IPS-18c (cell line): Measurements from ENCODE around the gene RGS1.
"Not testable (repeated sequence)": the region's sequence is repeated elsewhere in the genome, so short reads cannot be mapped to it uniquely, and the experiment has no call there.

Experiments
- H3K4me3 ChIP-seq: 2 replicates; pipeline ENCODE4 v1.7.0; 2013; ENCODE audit warnings: low read depth, mild to moderate bottlenecking, low read length, moderate library complexity; ENCODE audit not compliant: insufficient read depth
- H3K9me3 ChIP-seq: one replicate; pipeline ENCODE4 v1.6.1; 2013; ENCODE audit warnings: mild to moderate bottlenecking, low read length, moderate library complexity; ENCODE audit not compliant: control insufficient read depth, insufficient read depth

RGS1 gene, protein sequence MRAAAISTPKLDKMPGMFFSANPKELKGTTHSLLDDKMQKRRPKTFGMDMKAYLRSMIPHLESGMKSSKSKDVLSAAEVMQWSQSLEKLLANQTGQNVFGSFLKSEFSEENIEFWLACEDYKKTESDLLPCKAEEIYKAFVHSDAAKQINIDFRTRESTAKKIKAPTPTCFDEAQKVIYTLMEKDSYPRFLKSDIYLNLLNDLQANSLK

DNA sequence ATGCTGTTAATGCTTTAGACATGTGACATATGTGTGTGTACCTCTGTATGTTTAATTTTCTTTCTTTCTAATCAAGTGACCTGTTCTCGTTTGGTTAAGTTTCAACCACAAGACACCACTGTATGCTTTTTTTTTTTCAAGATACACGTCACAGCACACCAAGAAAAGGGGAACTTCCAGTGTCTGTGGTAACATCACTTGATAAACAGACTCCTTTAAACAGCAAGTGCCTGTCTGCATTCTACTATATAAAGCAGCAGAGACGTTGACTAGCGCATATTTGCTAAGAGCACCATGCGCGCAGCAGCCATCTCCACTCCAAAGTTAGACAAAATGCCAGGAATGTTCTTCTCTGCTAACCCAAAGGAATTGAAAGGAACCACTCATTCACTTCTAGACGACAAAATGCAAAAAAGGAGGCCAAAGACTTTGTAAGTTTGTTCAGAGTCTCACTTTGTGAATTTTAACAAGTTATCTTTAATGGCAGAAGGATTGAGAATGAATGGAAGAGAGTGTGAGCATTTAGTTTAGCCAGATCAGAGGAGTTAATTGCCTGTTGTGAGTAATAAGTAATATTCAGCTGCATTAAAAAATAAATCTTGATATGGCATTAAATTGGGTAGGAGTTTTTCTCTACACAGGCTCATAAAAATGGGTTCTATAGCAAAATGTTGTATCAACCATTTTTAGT, at the start of gene RGS1:
Gene RGS1, plus strand, starts transcription at position 275 of the 691 bp plus-strand sequence. Its CDS starts 20 bp downstream, at position 295.
- H3K9me3 ChIP-seq, result peaks cover 2% of the 10 kb centered on the region
- no peak within 1 kb of the TSS for H3K4me3 ChIP-seq

DNA sequence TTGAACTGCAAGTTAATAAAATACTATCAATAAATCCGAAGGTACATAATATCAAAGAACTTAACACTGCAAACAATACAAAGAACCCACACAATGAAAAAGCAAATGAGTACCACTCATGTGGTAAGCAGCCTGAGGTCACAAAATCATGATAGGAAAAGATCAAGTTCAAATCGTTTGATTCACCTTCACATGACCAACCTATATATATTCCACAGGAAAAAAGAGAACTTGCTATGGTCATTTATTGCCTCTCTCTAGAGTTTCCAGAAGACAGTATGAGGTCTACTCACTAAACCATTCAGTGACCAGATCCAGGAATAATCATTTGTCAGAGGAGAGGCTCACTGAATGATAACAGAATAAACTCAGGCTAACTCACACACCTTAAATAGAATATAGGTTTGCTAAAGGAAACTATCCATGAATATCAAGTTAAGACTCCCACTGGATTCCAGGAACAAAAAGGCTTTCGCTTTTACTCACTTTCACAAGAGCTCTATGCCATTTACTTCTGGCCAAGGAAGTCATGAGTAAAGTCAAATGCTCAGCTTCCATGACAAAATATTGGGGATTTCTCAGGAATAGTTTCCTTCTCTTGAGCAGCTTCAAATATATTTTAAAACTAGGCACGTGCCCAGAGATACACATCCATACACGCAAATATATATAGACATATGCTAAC, 48.3 kb upstream of the RGS1 start:
- H3K9me3 ChIP-seq, result no peaks in the 10 kb centered on the region
- no peak overlapping the region for H3K4me3 ChIP-seq

DNA sequence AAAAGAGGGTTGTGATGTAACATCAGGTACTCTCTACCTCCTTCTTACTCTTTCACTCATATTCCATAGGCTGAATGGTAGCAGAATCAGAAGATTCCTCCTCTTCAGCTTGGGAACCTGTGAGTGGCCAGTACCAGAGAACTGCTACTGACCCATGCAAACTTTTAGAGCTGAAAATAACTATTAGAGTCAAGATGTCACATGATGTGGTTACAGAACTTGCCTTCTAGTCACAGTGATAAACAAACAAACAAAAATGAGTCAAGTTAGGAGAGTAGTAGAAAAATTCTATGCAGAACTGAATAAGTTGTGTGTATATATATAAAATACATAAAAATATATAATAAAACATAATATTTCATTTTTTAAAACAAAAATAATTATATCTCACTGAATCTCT, 47.6 kb upstream of the RGS1 start:
- no peaks in the 10 kb centered on the region for H3K9me3 ChIP-seq
- H3K4me3 ChIP-seq, result no peak overlapping the region

DNA sequence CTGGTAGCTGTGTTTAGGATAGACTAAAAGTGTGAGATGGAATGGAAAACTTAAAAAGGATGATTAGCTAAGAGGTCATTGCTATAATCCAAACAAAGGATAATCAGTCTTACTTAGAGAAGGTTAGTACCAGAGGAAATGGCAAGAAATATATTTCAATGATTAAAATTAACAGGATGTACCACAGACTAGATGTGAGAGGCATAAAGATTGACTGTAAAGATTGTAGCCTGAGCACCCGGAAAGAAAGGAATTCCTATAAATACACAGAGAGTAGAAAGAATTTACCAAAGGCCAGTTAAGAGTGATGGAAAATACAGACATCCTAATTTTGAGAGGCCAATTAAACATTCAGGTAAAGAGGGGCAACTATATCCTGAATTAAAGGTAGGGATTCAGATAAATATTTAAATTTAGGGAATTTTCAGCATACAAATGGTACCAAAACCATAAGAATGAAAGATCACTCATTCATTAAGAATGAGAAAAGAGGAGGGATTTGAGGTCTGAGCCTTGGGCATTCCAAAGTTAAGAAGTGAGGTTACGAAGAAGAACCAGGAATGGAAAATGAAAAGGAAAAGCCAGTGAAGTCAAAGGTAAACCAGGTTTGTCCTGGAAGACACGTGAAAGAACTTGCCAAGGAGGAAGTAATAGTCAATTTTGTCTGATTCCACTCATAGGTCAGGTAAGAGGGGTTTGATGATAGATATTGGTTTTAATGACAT, 46.4 kb upstream of the RGS1 start:
- no peaks in the 10 kb centered on the region for H3K9me3 ChIP-seq

DNA sequence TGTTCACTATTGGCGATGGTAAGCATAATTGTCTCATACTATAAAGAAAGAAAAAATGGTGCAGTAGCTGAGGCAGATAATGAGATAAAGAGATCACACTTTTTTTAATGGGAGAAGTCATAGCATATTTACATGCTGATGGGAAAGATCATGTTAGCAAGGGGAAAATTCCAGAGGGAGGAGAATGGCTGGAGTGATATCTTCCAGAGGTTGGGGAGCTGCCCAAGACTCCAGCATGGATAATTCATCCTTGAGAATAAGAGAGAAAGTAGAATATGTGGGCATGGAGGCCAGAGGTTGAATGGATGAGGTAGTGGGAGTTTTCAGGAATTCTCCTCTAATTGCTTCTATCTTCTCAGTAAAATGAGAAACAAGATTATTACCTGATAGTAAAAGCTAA, 45.8 kb upstream of the RGS1 start:
- H3K9me3 ChIP-seq, result no peaks in the 10 kb centered on the region
- H3K4me3 ChIP-seq, result no peak overlapping the region

More for the DNA sequence above, 46.4 kb upstream of the RGS1 start:
- no peak overlapping the region for H3K4me3 ChIP-seq

DNA sequence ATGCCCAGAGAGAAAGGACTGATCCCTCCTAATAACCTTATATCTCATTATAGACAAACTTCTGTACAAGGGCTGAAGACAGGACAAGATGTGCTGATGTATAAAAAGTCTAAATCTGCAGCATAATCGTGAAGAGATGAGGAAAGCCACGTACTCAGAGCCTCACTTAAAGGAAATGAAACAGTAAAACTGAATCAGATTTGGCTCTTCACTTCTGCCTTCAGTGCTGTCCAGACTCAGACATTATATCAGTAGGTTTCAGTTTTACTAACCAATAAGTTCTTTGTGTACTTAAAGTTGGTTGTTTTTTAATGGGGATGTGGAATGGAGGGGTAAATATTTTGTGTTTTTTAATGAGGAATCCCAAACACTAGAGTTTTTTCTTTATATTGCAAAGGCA, 45.3 kb upstream of the RGS1 start:
- H3K4me3 ChIP-seq, result no peak overlapping the region

DNA sequence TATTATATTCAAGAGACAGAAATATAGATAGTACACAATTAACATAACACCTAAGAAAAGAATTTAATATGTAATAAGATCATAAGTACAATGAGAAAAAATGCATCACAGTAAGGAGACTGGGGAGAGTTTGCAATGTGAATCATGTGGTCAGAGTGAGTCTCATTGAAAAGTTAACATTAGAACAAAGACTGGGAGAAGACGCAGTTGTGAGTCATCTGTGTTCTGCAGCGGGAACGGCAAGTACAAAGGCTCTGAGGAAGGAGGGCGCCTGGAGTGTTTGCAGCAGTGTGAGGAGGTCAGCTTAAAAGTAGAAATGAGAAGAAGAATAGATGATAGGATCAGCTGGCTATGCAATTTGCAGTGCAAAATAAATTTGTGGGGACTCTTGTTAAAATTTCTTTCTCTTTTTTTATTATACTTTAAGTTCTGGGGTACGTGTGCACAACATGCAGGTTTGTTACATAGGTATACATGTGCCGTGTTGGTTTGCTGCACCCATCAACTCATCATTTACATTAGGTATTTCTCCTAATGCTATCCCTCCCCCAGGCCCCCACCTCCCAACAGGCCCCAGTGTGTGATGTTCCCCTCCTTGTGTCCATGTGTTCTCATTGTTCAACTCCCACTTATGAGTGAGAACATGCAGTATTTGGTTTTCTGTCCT, 44.4 kb upstream of the RGS1 start:
- H3K9me3 ChIP-seq, H3K4me3 ChIP-seq: not testable (repeated sequence)

More for the DNA sequence above, 45.3 kb upstream of the RGS1 start:
- no peaks in the 10 kb centered on the region for H3K9me3 ChIP-seq

DNA sequence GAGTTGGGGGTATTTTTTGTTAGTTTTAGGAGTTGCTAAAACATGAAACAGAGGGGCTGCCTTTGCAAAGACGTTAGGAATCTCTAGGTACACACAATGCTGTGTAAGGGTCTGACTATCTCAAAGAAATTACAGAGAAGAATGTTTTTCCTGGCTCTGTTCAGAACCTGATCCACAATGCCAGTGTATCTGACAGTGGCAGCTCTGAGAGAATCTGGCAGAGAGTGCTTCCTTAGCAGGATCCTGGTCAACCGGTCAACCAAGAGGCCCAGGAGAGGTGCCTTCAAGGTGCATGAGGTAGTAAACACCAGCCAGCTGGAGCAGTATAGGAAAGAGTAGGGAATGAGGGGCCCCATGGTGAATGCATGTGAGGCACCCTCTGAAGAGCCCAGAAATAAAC, 40.9 kb upstream of the RGS1 start:
- no peak overlapping the region for H3K4me3 ChIP-seq
- H3K9me3 ChIP-seq, result no peaks in the 10 kb centered on the region

DNA sequence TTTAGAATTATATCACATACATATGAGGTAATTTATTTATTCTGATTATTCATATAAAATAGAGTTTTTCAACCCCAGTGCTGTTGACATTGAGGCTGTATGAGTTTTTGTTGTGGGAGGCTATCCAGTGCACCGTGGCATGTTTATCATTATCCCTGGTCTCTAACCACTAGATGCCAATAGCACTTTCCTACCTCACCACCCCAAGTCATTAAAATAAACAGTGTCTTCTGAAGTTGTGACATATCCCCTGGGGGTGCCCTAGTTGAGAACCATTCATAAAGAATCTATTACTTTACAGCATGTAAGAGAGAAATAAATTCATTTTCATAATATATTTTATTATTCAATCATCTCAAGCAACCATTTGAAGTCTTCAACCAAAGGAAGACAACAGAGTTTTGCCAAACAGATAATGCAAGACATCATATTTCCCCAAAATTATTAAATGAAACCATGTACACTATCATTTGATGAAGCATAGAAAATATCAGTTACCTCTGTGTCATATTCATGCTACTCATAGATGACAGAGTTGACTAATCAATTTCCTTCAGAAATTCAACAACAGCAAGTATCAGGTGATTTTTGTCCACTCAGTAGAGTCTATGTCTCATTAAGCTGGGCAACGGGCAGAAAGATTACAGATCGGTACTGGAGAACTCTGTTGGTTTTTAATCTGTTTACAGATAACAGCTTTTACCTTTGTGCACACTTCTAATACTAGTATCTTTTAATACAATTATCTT, 39.5 kb upstream of the RGS1 start:
- H3K9me3 ChIP-seq, result no peaks in the 10 kb centered on the region
- H3K4me3 ChIP-seq, result no peak overlapping the region

DNA sequence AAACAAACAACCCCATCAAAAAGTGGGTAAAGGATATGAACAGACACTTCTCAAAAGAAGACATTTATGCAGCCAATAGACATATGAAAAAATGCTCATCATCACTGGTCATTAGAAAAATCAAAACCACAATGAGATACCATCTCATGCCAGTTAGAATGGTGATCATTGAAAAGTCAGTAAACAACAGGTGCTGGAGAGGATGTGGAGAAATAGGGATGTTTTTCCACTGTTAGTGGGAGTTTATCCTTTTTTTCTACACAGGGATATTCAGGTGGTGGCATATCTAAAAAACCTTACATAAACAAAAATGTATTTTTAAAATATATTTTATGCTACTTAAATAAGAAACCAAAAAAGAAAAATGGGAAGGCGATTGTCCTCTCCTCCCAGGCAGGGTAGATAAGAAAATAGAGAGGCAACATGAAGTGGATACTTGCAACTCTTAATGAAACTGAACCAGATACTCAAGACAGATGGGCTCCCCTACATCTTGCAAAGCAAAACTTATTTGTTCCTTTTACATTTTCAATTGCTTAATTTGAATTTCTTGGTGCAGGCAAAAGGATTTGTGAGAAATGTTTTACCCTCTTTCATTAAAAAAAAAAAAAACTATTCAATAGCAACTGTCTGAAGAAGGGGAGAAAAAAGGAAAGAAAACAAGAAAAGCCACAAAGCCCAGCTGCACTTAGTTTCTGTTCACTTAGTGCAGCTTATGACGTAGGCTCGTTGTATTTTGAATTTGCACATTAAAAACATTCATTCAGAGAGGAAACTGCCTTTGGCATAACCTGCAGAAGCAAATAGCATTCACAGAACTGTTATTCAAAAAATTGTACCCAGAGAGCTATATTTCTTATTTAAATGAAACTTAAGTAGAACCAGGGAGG, 36.9 kb upstream of the RGS1 start:
- no peaks in the 10 kb centered on the region for H3K9me3 ChIP-seq
- no peak overlapping the region for H3K4me3 ChIP-seq

DNA sequence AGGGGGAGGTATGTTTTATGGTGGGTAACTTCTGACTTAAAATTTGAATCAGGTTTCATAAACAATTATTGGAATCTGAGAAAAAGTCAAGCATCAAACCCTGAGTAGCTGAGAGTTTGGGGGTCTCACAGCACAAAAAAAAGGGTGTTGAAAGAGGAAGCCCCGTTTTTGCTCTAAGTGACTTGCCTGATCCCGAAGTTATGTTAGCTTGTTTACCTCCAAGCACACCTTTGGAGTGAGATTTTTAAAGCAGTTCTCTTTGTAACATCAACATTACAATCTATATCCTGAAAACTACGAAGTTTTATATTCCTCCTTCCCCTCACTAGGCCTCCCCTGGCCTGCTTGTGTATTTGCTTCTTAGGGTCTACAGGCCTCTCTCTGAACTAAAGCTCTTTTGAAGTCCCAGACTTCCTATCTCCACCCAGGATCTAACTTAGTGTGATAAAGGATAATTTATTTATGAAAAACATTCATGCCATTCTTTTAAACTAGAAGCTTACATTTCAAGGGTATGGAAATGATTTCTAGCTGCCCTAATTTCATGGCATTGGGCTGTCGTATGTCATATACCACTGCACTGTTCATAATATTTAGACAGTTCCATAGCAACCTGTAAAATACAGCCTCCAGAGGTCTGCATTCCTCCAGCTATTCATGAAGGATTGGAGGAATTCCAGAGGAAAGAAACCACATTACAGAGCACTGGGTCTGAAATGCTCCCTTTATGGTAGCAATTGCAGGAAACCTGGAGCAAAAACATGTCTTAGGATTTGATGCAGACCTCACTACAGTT, 36.1 kb upstream of the RGS1 start:
- H3K4me3 ChIP-seq, result no peak overlapping the region

DNA sequence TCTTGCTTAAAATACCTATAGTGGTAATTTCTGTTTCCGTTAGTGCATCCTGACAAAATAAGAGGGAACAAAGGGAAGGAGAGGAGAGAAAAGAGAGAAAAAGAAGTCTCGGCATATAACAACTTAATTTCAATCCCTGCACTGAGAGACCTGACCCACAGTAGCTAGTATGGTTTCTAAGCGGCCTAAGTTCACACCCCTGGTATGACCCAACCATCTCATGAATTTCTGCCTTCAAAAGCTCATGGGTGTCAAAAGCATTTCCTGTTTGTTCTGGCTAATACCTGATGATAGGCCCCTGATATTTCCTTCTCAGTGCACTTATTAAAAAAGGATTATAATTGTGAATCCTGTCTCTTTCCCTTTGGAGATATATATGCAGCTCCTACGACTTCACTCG, 32.1 kb upstream of the RGS1 start:
- no peak overlapping the region for H3K4me3 ChIP-seq

More for the DNA sequence above, 36.1 kb upstream of the RGS1 start:
- no peaks in the 10 kb centered on the region for H3K9me3 ChIP-seq

DNA sequence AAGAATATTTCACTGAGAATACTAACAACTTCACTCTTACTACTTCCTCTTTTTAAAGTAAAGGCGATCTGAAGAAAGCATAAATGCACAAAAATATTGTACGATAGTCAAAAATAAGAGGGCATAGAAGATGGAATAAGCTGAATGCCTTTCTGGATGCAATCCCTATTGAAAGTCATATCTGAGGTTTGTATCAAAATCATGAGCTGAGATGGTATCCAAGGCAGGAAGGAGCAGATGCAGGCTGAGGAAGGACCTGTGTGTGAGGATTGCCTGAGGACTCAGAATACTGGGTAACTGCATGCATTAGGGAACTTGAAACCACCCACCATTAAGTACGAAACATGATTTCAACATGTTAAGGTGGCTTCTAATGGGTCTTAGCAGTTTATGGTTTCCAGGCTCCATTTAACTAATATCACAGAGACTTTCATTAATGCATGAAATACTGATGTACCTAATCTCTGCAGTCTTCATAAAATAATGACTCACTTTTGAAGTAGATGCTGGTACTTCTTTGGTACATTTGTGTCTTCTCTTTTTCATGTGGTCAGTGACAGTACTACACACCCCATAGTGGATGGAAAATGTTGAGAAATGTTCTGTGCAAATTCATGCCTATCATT, 29.6 kb upstream of the RGS1 start:
- H3K4me3 ChIP-seq, result no peak overlapping the region
- no peaks in the 10 kb centered on the region for H3K9me3 ChIP-seq

More for the DNA sequence above, 32.1 kb upstream of the RGS1 start:
- no peaks in the 10 kb centered on the region for H3K9me3 ChIP-seq

DNA sequence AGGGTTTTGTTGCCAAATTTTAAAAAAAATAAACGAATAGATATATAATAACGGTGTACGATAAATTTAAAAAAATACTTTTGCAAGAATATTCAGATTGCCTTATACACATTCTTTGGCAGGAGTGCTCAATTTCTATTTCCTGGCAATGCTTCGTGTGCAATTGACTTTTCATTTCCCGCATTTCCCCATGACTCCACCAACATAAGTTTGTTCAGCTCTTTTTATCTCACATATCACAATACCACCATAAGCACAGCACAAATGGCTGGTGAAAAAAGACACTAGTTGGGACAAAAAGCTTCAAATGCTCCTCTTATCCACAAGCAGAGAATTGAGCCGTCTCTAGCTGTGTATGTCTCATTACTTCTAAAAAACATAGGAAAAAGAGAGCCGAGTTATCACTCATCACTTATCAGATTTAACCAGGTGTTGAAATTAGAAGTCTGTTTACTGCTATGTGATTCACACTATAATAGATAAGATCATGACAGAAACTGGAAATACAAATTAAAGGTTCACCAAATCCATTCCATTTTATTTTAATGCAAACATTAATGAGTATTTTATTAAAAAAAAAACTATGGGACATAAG, 28.9 kb upstream of the RGS1 start:
- H3K4me3 ChIP-seq, result no peak overlapping the region
- no peaks in the 10 kb centered on the region for H3K9me3 ChIP-seq
